A673 (cell line): Measurements from ENCODE around the gene UTF1. TPM values are rescaled to one million over a fixed set of nuclear protein-coding genes. Genes with fewer than 3 reads are reported as not detected.

Experiments used
- BruUV-seq: library from RNA; stranded (reverse); fragments of 400-500 nt; replicated peaks from 2 replicates; lab custom pipeline; 2021; lab: Mats Ljungman, UMichigan
- CTCF ChIA-PET: fragments of 300-600 bp; sonication (Branson Sonifier 250); formaldehyde crosslinking; loops from one replicate; lab custom pipeline; 2022; ENCODE audit warnings: antibody characterized with exemption; lab: Charles Lee
- POLR2A ChIA-PET: fragments of 300-600 bp; sonication (Branson Sonifier 250); formaldehyde crosslinking; loops from one replicate; lab custom pipeline; 2022; ENCODE audit warnings: antibody characterized with exemption; ENCODE audit not compliant: low non-redundant PET; lab: Charles Lee
- DNase-seq: peaks from one replicate; pipeline ENCODE4 v3.0.0-alpha.2; 2015; ENCODE audit warnings: low spot score
- H3K27ac ChIP-seq: fragments of 200-600 bp; sonication (generic); 2 replicates; pipeline ENCODE4 v1.5.1; 2016; ENCODE audit warnings: mixed run types, low read depth, mild to moderate bottlenecking, mixed read lengths, antibody characterized with exemption, low read length; ENCODE audit not compliant: poor library complexity, severe bottlenecking
- H3K27me3 ChIP-seq: fragments of 200-600 bp; sonication (generic); replicated peaks from 2 replicates; pipeline ENCODE4 v1.6.1; 2017; ENCODE audit warnings: mixed run types, low read depth, mild to moderate bottlenecking, mixed read lengths, antibody characterized with exemption, low read length; ENCODE audit not compliant: insufficient read depth, poor library complexity
- H3K36me3 ChIP-seq: fragments of 200-600 bp; sonication (generic); 2 replicates; pipeline ENCODE4 v1.6.1; 2016; ENCODE audit warnings: mixed run types, mild to moderate bottlenecking, mixed read lengths, antibody characterized with exemption, low read length; ENCODE audit not compliant: insufficient read depth, poor library complexity, severe bottlenecking
- H3K4me1 ChIP-seq: fragments of 200-600 bp; sonication (generic); 2 replicates; pipeline ENCODE4 v1.6.1; 2017; ENCODE audit warnings: mixed run types, mild to moderate bottlenecking, mixed read lengths, antibody characterized with exemption, low read length; ENCODE audit not compliant: insufficient read depth, poor library complexity, severe bottlenecking
- H3K4me3 ChIP-seq: fragments of 200-600 bp; sonication (generic); 2 replicates; pipeline ENCODE4 v1.5.1; 2016; ENCODE audit warnings: low read depth, mixed run types, mild to moderate bottlenecking, mixed read lengths, low read length; ENCODE audit not compliant: poor library complexity, severe bottlenecking
- H3K9me3 ChIP-seq: fragments of 200-600 bp; sonication (generic); 2 replicates; pipeline ENCODE4 v1.6.1; 2016; ENCODE audit warnings: mixed run types, low read depth, mild to moderate bottlenecking, mixed read lengths, antibody characterized with exemption, low read length; ENCODE audit not compliant: poor library complexity, severe bottlenecking
- EZH2 ChIP-seq: fragments of 200-600 bp; sonication (generic); IDR thresholded peaks from 2 replicates; pipeline ENCODE4 v1.6.1; 2017; ENCODE audit warnings: borderline replicate concordance, low read depth, mild to moderate bottlenecking, mixed read lengths, antibody characterized with exemption, low read length; ENCODE audit not compliant: poor library complexity, severe bottlenecking
- intact Hi-C: fragments of 100-400 bp; cut with micrococcal nuclease; formaldehyde crosslinking; loops from one replicate; pipeline ENCODE4 v1.10.0; 2022; ENCODE audit not compliant: unreplicated experiment
- total RNA-seq: library from RNA; stranded (reverse); gene quantifications from 2 replicates; pipeline ENCODE4 v1.2.3, GENCODE V29; 2021
- TF ChIP-seq, protein P1 (sequence below): fragments of 300-800, 200-600 bp; sonication (generic); conservative IDR thresholded peaks from 2 replicates; pipeline ENCODE4 v1.5.1; 2017; ENCODE audit warnings: low read depth, mild to moderate bottlenecking, antibody characterized with exemption, low read length, moderate library complexity, mixed read lengths

The UTF1 gene
- total RNA-seq, 1 experiment from 2014 or later = not detected

GRCh38 chr10:133239990-133240389 lies 10.0 kb downstream of the UTF1 start:
- Histone ChIP-seq H3K36me3 (no peaks in the 10 kb centered on the region), H3K4me1 (no peaks in the 10 kb centered on the region), H3K27me3 (peaks cover 66% of the 10 kb centered on the region), H3K4me3 (no peak overlapping the region), H3K27ac (no peak overlapping the region), H3K9me3 (no peaks in the 10 kb centered on the region)
- BruUV-seq = no TSS peak
- intact Hi-C loops = no loop called here
- POLR2A ChIA-PET = no interaction called here
- TF ChIP-seq, protein P1, sequence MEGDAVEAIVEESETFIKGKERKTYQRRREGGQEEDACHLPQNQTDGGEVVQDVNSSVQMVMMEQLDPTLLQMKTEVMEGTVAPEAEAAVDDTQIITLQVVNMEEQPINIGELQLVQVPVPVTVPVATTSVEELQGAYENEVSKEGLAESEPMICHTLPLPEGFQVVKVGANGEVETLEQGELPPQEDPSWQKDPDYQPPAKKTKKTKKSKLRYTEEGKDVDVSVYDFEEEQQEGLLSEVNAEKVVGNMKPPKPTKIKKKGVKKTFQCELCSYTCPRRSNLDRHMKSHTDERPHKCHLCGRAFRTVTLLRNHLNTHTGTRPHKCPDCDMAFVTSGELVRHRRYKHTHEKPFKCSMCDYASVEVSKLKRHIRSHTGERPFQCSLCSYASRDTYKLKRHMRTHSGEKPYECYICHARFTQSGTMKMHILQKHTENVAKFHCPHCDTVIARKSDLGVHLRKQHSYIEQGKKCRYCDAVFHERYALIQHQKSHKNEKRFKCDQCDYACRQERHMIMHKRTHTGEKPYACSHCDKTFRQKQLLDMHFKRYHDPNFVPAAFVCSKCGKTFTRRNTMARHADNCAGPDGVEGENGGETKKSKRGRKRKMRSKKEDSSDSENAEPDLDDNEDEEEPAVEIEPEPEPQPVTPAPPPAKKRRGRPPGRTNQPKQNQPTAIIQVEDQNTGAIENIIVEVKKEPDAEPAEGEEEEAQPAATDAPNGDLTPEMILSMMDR = no peak
- TF ChIP-seq EZH2 = no peak
- CTCF ChIA-PET = no interaction called here
- DNase-seq = no peak

DNA sequence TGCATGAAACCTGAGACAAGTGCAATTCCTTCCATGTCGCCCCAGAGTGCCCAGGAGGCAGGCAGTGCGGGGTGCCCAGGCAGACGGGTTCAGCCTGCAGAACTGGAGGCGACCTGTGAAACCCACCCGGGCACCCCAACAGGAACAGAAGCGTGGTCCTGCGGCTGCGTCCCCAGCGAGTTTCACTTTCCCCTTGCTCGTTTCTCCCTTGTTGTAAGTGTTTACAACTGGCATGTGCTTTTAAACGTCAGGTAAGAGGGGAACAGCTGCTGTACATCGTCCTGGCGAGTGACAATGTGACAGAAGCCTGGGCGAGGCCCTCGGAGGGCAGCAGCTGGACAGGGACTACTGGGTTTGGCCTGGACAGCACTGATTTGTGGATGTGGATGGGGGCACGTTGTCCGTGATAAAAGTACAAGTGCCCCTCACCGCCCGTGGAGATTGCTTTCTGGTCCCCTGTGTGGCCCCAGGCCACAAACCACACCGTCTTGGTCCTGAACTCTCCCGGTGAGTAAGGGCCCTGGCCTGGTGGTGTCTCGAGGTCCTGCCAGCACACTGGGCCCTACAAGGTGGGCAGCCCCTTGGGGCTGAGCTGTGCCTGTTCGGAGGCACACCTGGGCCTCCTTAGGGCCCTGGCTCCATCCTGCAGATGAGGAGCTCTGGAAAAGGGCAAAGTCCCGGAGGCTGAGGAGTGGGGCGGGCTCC lies 11.6 kb downstream of the UTF1 start:
- POLR2A ChIA-PET = no interaction called here
- BruUV-seq = no TSS peak
- DNase-seq = no peak

GRCh38 chr10:133242611-133243356 lies 12.8 kb downstream of the UTF1 start:
- no peaks in the 10 kb centered on the region for H3K9me3 ChIP-seq
- intact Hi-C loops = no loop called here
- no peaks in the 10 kb centered on the region for H3K4me1 ChIP-seq
- ChIA-PET CTCF (interaction anchor here (0.6 kb wide), 1 partner anchor 430 kb away, joined by 3 read pairs; no protein-coding TSS in a partner anchor), POLR2A (interaction anchor here (0.6 kb wide), 1 partner anchor 224 kb away, joined by 3 read pairs; no protein-coding TSS in a partner anchor)
- H3K27me3 ChIP-seq = peaks cover 38% of the 10 kb centered on the region
- H3K27ac ChIP-seq = no peak overlapping the region
- TF ChIP-seq EZH2 = no peak
- TF ChIP-seq, protein P1 = no peak
- no TSS peak for BruUV-seq
- H3K4me3 ChIP-seq = no peak overlapping the region
- DNase-seq = no peak
- no peaks in the 10 kb centered on the region for H3K36me3 ChIP-seq

More for the DNA sequence above, 11.6 kb downstream of the UTF1 start:
- Histone ChIP-seq H3K9me3 (no peaks in the 10 kb centered on the region), H3K4me1 (no peaks in the 10 kb centered on the region), H3K36me3 (no peaks in the 10 kb centered on the region), H3K27me3 (peaks cover 49% of the 10 kb centered on the region), H3K4me3 (no peak overlapping the region), H3K27ac (no peak overlapping the region)
- intact Hi-C loops = no loop called here
- TF ChIP-seq EZH2 = no peak
- TF ChIP-seq, protein P1 = no peak
- CTCF ChIA-PET = no interaction called here
